ENCODE measurements around the gene C4BPB. TPM values are rescaled to one million over a fixed set of nuclear protein-coding genes. Genes with fewer than 3 reads are reported as not detected.

The C4BPB gene
- total and polyA plus RNA-seq, 2 of the 13 experiments (the other 11 are each of a cell fraction or from before 2014, with no cell fraction given), result 155 to 266 TPM

DNA sequence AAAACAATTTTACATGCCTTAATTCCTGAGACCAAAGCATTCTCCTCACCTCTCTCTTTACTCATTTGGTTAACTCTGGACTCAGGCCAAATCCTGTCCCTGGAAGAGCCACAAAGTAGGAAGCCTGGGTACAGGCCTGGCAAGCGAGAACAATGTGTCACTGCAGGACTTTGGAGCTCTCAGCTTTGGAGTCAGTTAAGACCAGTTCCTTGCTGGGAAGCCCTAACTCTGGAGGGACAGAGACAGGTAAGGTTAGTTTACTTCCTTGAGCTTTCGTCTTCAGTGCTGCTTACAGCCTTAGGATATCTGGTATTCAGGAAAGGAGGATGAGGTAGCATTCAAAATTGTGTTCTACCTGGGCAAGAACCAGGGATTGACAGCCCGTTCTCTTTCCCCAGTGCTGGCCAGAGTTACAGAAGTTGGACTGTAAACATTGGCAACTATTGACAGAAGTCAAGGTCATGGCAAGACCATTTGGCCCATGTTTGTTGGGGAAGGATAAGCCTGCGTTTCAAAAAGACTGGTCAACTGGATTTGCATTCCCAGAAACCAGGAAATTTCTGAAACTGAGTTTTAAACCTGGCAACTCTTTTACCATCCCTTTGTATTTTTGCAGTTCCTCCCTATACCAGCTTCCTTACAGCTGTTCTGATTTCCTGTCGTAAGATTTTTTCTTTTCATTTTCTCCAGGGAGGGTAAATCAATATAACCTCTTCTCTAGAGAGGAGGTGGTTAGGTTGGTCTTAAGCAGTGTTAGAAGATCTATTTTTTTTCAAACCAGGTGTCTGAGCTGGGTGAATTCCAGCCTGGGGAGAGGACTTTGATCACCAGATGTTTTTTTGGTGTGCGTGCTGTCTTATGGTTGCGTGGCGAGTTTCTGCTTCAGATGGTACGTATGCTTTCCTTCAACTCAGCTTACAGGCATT lies at the start of gene C4BPB (continued):
- TF ChIP-seq BCLAF1 (IDR thresholded peaks at IDR 0.05), result no peak
- TF ChIP-seq AFF4 (CRISPR knock-in tag; IDR thresholded peaks at IDR 0.05), result 0 out of 2 replicates have a peak, but pooled peaks have one; percentile 52
- peak; percentile 78 for TF ChIP-seq RCOR2 (CRISPR knock-in tag; IDR thresholded peaks at IDR 0.05)
- TF ChIP-seq IKZF1 (IDR thresholded peaks at IDR 0.05), result no peak
- TF ChIP-seq SKI (IDR thresholded peaks at IDR 0.05; ENCODE audit: partially characterized antibody), result peak; percentile 66
- no peak for TF ChIP-seq POLR2AphosphoS2 (IDR thresholded peaks at IDR 0.05; ENCODE audit: low read depth, low read length)
- TF ChIP-seq KDM6A (CRISPR knock-in tag; IDR thresholded peaks at IDR 0.05; ENCODE audit: low read depth), result peak; percentile 99
- TF ChIP-seq, protein P1, sequence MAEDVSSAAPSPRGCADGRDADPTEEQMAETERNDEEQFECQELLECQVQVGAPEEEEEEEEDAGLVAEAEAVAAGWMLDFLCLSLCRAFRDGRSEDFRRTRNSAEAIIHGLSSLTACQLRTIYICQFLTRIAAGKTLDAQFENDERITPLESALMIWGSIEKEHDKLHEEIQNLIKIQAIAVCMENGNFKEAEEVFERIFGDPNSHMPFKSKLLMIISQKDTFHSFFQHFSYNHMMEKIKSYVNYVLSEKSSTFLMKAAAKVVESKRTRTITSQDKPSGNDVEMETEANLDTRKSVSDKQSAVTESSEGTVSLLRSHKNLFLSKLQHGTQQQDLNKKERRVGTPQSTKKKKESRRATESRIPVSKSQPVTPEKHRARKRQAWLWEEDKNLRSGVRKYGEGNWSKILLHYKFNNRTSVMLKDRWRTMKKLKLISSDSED (CRISPR knock-in tag; IDR thresholded peaks at IDR 0.05), result no peak
- no peak for TF ChIP-seq ADNP (CRISPR knock-in tag; IDR thresholded peaks at IDR 0.05)
- peak; percentile 90; the same call in 1 of the 2 replicates for TF ChIP-seq ERF (CRISPR knock-in tag; IDR thresholded peaks at IDR 0.05)
- peak; percentile 84 for TF ChIP-seq HOXA5 (CRISPR knock-in tag; IDR thresholded peaks at IDR 0.05)
- TF ChIP-seq ATAD3A (CRISPR knock-in tag; IDR thresholded peaks at IDR 0.05), result no peak
- TF ChIP-seq ZBTB8A (CRISPR knock-in tag; IDR thresholded peaks at IDR 0.05; ENCODE audit: borderline replicate concordance, low read depth), result peak; percentile 25; the same call in 1 of the 2 replicates
- TF ChIP-seq TRAFD1 (CRISPR knock-in tag; IDR thresholded peaks at IDR 0.05; ENCODE audit: borderline replicate concordance), result no peak
- TF ChIP-seq ZNF136 (CRISPR knock-in tag; IDR thresholded peaks at IDR 0.05; ENCODE audit: low read depth), result peak; percentile 47; the same call in 1 of the 2 replicates
- peak; percentile 82 for TF ChIP-seq ATF2 (CRISPR knock-in tag; IDR thresholded peaks at IDR 0.05)
